GM18861 (cell line): Measurements from ENCODE around the gene SHISA4.

Source experiments
- ATAC-seq: cut with Tn5 transposase; IDR thresholded peaks from one replicate; pipeline ENCODE4 v1.9.1; 2021; ENCODE audit not compliant: unreplicated experiment

SHISA4 gene

GRCh38 chr1:201881617-201882016 lies 7.1 kb upstream of the SHISA4 start:
- ATAC-seq = no peak

- peak; percentile 59 for ATAC-seq
Observed at GRCh38 chr1:201882665-201883132, 6.0 kb upstream of the SHISA4 start.

GRCh38 chr1:201883266-201883665 lies 5.4 kb upstream of the SHISA4 start:
- no peak for ATAC-seq

- ATAC-seq = no peak
Observed at GRCh38 chr1:201883786-201884185, 4.9 kb upstream of the SHISA4 start.

- ATAC-seq = no peak
Observed at GRCh38 chr1:201884425-201884824, 4.3 kb upstream of the SHISA4 start.

- no peak for ATAC-seq
Observed at GRCh38 chr1:201885531-201886075, 3.1 kb upstream of the SHISA4 start.

- ATAC-seq = no peak
Observed at GRCh38 chr1:201886103-201886885, 2.4 kb upstream of the SHISA4 start.

GRCh38 chr1:201887116-201887866 lies 1.4 kb upstream of the SHISA4 start:
- no peak for ATAC-seq

- no peak for ATAC-seq
Observed at GRCh38 chr1:201889090-201889968, 631 bp downstream of the SHISA4 start.

- no peak for ATAC-seq
Observed at GRCh38 chr1:201890223-201890622, 1.5 kb downstream of the SHISA4 start.

- ATAC-seq = no peak
Observed at GRCh38 chr1:201890806-201891450, 2.2 kb downstream of the SHISA4 start.

- no peak for ATAC-seq
Observed at GRCh38 chr1:201891451-201892045, 2.9 kb downstream of the SHISA4 start.

GRCh38 chr1:201892211-201892610 lies 3.5 kb downstream of the SHISA4 start:
- ATAC-seq = no peak

GRCh38 chr1:201893431-201893830 lies 4.7 kb downstream of the SHISA4 start:
- no peak for ATAC-seq

- no peak for ATAC-seq
Observed at GRCh38 chr1:201894343-201895119, 5.8 kb downstream of the SHISA4 start.

GRCh38 chr1:201895120-201895665 lies 6.5 kb downstream of the SHISA4 start:
- ATAC-seq = no peak

- peak; percentile 76 for ATAC-seq
Observed at GRCh38 chr1:201895913-201896807, 7.5 kb downstream of the SHISA4 start.

GRCh38 chr1:201896951-201897391 lies 8.3 kb downstream of the SHISA4 start:
- no peak for ATAC-seq
